NOMO-1 treated with dmso at 0.1 percent for 144 hours (cell line): ENCODE data around the gene GNB2.
"Not testable (repeated sequence)": the region's sequence is repeated elsewhere in the genome, so short reads cannot be mapped to it uniquely, and the experiment has no call there.

Experiments
- DNase-seq: peaks from one replicate; lab custom pipeline; 2025; ENCODE audit not compliant: unreplicated experiment; lab: John Stamatoyannopoulos, UW

The GNB2 gene

DNA sequence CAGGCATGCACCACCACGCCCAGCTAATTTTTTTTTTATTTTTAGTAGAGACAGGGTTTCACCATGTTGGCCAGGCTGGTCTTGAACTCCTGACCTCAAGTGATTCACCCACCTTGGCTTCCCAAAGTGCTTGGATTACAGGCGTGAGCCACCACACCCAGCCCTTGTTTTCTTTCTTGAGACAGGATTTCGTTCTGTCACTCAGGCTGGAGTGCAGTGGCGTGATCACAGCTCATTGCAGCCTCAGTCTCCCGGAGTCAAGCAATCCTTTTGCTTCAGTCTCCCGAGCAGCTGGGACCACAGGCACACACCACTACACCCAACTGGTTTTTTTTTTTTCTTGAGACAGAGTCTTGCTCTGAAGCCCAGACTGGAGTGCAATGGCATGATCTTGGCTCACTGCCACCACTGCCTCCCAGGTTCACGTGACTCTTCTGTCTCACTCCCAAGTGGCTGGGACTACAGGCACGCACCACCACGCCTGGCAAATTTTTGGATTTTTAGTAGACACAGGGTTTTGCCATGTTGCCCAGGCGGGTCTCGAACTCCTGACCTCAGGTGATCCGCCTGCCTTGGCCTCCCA, 11.3 kb upstream of the GNB2 start:
- not testable (repeated sequence) for DNase-seq

GRCh38 chr7:100665168-100665726, 8.3 kb upstream of the GNB2 start:
- no peak for DNase-seq

- DNase-seq: no peak
Observed at GRCh38 chr7:100667331-100668068, 6.0 kb upstream of the GNB2 start.

DNA sequence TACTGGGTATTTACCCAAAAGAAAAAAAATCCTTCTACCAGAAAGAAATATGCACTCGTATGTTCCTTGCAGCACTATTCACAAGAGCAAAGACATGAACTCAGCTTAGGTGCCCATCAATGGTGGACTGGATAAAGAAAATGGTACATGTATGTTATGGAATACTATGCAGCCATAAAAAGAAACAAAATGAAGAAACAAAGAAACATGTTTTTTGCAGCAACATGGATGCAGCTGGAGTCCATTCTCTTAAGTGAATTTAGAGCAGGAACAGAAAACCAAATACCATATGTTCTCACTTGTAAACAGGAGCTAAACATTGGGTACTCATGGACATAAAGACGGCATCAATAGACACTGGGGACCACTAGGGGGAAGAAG, 5.5 kb upstream of the GNB2 start:
- no peak for DNase-seq

GRCh38 chr7:100669106-100669505, 4.4 kb upstream of the GNB2 start:
- not testable (repeated sequence) for DNase-seq

GRCh38 chr7:100670074-100670473, 3.5 kb upstream of the GNB2 start:
- peak; percentile 76 for DNase-seq

GRCh38 chr7:100671353-100672327, 1.9 kb upstream of the GNB2 start:
- DNase-seq: no peak

DNA sequence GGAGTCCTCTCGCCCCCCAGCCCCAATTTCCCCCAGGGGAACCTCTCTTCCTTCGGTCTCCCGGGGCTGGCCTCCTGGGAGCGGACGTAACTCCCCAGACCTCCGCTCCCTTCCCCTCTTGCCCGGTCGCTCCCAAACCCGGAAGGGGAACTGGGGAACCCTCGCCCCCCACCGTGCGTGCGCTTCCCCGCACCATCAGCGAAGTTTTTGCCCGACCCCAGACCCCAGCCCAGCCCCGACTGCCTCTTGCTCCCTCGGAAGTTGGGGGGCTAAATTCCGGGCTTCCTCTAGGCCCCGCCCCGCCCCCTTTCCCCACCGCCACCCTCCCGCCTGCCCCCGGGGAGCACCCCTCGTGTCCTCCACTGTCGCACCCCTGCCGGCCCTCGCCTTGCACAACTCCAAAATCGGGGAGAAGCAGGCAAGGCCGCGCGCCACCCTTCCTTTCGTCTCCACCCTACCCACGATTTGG, 436 bp downstream of the GNB2 start:
- peak; percentile 66 for DNase-seq

GRCh38 chr7:100674411-100675104, 1.0 kb downstream of the GNB2 start:
- DNase-seq: peak; percentile 28

DNA sequence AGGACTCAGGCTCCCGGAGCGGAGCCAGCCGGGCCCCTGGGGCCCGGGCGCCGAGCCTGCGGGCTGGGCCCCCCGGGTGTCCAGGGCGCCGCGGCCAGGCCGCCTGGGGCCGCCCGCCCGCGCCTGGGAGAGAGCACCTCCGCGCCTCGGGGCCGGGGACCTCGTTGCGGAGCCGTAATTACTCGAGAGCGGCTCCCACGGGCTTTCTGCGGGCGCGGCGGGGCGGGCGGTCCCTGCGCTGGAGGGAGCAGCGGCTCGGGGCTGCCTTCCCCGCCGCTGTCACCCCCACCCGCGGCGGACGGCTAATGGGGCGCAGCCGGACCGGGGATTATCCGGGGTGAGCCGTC, 1.5 kb downstream of the GNB2 start:
- no peak for DNase-seq

GRCh38 chr7:100675581-100676350, 2.2 kb downstream of the GNB2 start:
- peak; percentile 74 for DNase-seq

GRCh38 chr7:100676501-100677306, 3.2 kb downstream of the GNB2 start:
- DNase-seq: no peak

DNA sequence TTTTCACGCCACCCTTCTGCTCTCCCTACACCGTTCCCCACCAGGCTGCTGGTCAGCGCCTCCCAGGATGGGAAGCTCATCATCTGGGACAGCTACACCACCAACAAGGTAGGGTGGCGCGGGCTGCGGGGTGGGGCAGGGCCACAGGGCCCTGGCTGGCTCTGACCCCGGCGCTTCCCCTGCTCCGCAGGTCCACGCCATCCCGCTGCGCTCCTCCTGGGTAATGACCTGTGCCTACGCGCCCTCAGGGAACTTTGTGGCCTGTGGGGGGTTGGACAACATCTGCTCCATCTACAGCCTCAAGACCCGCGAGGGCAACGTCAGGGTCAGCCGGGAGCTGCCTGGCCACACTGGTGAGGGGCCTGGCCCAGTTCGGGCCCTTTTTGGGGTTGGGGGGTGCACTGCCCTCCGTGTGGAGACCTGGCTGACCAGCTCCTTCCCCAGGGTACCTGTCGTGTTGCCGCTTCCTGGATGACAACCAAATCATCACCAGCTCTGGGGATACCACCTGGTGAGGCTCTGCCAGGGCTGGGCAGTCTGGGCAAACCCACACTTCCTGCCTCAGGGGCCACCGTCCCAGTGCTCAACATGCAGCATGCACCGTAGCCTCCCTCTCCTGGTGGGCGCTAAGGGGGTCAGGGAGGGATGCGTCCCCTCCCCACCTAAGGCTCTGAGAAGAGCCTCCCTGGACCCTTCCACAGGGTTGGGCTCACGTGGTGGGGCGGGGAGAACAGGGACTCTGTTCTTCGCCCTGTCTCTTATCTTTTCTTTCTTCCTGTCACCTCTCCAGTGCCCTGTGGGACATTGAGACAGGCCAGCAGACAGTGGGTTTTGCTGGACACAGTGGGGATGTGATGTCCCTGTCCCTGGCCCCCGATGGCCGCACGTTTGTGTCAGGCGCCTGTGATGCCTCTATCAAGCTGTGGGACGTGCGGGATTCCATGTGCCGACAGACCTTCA, 4.0 kb downstream of the GNB2 start:
- DNase-seq: no peak

DNA sequence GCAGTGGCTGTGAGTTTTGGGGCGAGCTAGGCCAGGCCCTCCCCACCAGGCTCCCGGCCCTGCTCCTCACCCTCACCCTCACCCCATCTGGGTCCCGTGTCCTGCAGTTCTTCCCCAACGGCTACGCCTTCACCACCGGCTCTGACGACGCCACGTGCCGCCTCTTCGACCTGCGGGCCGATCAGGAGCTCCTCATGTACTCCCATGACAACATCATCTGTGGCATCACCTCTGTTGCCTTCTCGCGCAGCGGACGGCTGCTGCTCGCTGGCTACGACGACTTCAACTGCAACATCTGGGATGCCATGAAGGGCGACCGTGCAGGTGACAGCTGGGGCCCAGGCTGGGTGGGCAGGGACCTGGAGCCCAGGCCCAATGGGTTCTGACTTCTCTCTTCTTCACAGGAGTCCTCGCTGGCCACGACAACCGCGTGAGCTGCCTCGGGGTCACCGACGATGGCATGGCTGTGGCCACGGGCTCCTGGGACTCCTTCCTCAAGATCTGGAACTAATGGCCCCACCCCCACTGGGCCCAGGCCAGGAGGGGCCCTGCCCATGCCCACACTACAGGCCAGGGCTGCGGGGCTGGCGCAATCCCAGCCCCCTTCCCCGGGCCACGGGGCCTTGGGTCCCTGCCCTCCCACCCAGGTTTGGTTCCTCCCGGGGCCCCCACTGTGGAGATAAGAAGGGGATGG, 4.9 kb downstream of the GNB2 start:
- no peak for DNase-seq

DNA sequence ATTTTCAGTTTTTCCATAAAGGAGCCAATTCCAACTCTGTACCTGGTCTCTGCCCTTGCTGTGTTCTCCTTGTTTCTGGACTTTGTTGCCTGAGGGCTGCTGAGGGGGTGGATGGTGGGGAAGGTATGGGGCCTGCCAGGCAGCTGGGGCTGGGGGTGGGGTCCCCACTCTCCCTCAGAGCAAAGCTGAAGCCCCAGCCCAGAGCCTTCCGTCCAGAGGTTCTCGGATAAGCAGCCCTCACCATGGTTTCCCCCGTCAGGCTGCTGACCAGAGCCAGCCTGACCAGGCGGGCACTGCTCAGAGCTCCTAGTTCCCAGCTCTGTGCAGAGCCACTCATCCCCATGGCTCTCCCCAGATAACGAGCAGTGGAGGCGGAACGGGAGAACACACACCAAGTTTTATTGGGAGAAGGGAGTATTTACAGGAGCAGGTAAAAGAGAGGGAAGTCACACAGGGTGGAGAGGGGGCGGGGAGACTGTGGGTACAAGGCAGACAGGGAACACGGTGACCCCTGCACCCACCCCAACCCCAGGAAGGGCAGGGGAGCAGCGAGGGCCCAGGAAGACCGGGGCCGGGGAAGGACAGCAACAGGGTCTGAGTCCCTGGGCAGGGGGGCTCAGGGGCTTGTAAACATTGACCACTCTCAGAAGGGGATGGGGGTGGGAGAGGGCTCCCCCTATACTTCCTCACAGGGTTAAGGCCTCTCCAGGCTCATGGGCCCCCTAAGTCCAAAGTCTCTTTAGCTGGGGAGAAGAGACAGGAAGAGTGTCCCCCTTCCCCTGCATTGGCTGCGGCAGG, 5.8 kb downstream of the GNB2 start:
- no peak for DNase-seq

GRCh38 chr7:100679927-100680575, 6.5 kb downstream of the GNB2 start:
- no peak for DNase-seq
